IPS DF 19.7 (cell line): ENCODE results near the gene MID1.

Experiments used
- DNase-seq: peaks from one replicate; pipeline ENCODE4 v3.0.0-alpha.2; 2013; ENCODE audit warnings: low read depth, low spot score

Gene MID1

DNA sequence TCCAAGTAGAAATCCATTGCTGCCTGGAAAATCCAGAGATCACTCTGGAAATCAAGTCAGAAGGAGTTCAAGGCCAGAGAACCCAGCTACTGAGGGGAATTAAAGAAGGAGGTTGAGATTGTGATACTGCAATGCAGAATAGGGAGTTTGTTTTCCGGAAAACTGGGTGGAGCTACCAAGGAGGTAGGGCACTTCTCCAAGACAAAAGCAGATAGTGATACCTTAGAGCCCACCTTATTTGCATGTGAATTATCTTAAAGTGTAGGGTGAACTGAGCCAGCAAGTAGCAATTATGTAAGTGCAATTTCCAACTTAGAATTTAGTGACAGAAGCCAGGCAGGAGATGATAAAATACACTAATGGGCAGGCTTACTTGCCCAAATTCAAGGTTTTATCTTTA lies 178.9 kb downstream of the MID1 start:
- DNase-seq = no peak

DNA sequence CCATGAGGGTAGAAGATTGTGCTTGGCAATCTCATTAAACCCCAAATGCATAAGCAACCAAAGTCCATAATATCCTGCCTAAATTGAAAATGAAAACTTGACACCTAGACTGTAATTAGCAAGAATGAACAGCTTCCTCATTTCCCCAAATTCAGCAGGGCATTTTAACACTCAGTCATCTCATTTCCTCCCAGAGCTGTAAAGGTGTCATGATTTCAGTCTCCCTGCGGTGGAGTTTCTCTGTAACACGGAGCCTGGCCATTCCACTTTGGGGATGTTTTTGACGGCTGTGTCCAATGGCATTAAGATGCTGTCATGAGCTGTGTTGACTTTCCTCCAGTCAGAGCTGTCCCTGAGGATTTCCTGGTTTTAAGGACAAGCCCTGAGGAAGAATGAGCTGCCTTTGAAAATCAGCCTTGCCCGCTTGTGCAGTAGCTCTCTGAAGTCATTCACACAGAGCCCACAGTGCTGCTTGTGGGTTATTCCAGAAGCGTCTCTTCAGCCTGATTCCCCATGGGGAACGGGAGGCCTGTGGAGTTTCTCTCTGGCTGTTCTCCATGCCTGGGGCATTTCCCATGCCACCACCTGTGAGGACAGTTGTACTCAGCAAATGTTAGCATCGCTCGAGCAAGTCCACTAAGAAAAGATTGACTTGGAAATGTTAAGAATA lies 187.0 kb downstream of the MID1 start:
- no peak for DNase-seq

DNA sequence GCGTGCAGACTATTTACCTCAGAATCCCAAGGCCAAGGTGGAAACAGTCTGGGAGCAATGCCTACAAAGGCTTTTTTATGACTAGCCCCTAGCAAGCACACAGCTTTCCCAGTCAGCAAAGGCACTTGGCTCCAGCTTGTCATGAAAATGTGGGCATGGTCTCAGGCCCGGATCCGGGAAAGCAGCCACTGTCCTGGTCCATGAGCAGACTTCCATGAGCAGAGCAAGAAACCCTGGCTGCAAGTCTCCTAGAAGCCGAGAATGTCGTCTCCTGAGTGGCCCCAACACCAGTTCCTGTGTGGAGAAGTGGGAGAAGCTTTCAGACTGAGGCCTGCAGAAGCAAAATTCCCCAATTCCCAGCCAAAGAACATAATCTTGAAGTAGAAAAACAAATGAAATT lies 190.5 kb downstream of the MID1 start:
- no peak for DNase-seq

DNA sequence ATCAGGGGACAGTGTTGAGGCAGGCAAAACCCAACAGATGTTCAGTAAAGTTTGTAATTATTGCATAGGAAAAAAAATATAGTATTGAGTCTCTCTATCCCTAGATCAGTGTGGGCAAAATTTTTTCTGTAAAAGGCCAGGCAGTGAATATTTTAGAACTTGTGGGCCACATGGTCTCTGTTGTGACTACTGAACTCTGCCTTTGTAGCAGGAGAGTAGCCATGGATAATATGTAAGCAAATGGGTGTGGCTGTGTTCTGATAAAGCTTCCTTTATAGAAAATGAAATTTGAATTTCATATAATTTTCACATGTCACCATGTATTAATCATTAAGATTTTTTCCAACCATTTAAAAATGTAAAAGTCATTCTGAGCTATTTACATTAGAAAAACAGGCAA lies 193.1 kb downstream of the MID1 start:
- DNase-seq = no peak

DNA sequence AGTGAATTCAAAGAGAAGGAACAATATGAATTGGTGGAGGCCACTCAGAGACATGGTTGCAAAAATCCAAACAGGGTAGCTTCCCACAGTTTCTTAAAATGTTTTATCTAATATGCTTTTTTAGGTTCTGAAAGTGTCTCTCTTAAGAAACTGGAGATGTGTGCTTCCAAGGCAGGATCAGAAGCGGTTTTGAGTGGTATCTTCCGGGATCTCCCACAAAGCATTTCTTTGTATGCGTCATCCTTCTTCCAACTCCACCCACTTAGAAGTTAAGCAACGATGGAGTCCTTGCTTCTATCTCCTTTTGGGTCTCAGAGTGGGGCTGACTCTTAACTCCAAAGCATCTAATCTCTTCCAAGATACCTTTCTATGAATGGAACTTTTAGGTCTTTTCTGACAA lies 196.7 kb downstream of the MID1 start:
- DNase-seq = no peak

DNA sequence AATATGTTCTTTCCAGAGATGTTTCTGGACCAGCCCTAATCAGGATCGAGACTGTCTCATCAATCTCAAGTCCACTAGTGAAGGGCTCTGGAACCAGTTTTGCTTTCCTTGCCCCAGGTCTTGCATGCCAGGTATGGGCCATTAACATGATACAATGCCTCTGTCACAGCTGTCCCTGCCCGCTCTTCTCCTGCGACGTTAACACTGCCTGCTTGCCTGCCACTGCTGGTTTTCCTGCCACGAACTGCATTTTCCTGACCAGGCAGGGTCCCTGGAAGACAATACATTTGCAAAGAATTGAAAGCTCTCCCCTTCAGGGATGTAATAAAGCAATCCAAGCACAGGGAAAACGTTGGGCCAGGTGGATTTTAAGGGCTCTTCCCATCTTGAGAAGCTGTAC lies 200.3 kb downstream of the MID1 start:
- no peak for DNase-seq

DNA sequence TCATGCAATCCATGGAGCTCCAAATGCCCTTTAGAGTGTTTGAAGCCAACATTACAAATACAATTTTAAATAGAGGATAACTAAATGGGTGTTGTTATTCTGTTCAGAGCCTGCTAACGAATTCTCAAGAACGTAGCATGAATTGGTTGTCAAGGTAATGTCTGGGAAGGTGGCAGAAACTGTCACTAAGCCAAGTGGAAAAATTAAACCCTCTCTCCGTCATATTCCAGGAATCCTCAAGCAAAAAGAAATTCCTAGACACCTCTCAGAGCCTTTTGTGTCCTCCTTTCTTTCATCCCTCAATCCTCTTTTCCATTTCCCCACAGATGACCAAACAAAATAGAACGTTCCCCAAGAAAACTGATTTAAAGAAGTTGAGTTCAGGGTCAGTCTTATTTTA lies 204.0 kb downstream of the MID1 start:
- DNase-seq = no peak

DNA sequence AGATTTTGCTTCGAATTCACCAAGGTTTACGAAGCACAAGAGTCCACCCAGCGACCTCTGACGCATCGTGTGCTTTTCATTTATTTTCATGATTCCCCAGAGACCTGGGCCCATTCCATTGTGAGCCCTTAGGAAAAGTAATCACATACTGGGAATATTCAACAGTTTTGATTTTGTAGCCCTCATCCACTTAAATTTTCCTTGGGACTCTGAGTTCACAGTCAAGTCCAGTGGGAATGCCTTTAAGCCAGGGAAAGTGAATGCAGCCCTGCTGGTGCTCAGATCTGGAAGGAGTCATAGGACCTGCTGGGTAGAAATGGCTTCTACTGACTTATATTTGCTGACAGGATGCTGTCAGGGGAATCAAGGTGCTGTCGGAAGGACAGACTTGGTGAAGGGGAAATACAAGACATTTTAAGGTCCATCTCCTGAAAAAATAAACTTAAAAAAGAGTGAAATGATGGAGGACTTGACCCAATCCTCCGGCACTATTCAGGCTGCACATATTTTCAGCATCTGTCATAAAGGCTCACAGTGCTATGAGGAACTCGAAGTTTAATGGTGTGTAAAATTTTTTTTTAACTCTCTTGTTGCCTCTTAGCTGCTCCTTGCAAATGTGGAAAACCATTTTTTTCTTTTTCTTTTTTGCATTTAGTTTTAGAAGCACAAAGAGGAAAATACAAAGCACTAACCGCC lies 204.9 kb downstream of the MID1 start:
- no peak for DNase-seq

DNA sequence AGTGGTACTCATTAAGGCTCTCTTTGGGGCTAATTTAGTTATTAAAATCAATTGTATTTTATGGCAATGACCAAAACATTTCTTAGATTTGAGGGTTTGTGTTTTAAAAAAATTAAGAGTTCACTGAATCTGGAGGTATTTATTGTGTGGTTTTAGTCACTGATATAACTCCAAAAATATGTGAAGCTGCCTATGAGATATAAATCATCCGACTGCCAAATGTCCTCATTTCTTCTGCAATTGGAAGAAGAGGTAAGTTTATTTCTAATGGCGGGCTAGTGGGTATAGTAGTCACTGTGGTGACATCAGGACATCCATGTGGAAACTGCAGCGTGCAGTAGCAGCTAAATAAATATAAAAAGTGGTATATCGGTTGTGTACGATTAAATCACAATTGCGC lies 205.5 kb downstream of the MID1 start:
- DNase-seq = no peak

DNA sequence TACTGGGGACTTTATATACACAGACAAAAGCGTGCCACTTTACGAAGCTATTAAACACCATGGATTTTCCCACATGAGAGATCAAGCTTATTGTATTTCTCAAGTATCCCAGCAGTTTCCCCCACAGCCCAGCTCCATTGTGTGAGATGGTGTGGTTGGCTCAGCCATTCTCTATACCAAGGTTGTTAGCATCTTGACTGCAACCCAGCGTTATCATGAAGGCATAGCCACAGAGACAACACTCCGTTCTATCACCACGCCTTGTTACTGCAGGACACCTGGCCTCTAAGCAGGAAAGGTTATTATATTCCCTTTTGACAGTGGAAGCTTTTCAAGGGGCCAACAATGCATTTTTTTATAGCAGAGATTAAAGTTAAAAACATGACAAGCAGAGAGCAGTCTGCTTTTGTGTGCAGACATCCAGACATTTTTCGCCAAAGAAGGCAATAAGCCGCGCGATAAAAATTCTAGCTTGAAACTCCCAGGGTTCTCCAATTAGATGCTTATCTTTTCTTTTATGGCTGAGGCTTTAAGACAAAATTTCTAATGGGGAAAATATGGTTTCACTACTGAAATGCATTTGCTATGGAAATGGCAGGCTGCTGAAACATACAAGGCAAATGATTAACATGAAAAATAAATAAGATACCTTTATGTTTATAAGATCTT lies 206.1 kb downstream of the MID1 start:
- DNase-seq = no peak

DNA sequence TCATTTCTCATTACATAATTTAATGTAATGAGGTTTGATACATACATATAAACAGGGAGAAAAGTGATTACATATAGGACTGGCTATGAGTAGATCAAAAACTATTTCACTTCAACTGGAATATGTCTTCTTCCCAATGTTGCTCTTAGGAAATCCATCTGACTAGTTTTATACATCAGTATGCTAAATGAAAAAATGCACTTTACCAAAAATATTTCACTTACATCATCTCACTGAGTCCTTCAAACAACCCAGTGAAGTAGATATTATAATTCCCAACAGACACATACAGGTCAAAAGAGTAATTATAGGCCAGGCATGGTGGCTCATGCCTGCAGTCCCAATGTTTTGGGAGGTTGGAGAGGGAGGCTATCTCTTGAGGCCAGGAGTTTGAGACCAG lies 215.9 kb downstream of the MID1 start:
- no peak for DNase-seq

DNA sequence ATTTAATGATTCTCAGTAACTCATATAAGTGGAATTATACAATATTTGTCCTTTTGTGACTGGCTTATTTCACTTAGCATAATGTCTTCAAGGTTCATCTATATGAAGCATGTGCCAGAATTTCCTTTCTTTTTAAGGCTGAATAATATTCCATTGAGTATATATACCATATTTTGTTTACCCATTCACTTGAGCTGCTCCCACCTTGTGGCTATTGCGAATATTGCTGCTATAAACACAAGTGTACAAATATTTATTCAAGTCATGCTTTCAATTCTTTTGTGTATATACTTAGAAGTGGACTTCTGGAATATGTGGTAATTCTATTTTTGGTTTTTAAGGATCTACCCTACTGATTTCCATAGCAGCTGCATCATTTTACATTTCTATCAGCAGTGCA lies 219.1 kb downstream of the MID1 start:
- no peak for DNase-seq

DNA sequence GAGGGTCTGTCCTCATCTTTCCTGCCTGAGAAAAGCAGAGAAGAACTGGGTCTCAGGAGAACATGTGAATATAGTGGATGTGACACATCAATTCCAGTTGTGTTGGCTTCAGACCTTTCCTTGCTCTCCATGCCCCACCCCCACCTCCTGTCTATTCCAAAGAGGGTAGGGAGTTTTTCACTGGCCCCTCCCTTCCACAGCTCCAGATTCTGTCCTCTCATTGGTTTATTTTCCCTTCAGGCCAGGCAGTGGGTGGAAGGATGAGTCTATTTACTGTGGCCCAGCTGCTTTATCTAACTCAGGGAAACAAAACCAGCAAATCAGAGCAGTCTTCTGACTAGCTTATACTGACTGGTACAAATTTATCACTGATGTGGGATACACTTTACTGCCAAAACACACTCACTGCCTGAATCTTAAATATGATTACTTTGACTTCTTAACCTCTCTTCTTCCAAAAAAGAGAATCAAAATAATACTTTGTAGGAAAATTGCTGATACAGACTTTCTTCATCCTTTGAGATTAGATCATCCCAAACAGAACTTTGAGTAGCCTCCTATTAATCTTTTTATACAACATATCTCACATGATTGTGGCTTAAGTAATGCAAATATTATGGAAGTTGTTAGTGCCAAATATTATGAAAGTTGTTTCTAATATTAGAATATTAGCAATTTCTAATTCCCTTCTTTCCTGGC lies 221.2 kb downstream of the MID1 start:
- DNase-seq = no peak

DNA sequence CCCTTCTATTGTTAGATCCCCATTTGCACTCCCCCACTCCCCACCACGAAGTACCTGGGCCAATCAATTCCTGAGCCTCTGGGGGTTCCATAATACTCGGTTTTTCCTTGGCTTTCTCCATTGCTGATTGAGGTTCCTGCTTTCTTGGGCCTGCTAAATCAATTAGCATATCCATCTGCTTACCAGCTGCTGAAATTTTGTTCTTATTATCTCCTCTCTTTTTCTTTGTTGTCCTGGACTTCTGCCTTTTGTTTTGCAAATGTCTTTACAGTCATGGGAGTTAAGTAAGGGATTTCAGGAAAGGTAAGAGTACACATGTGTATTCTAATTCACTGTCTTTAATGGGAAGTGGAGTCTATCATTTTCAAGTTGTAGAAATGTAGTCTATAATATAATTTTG lies 222.2 kb downstream of the MID1 start:
- no peak for DNase-seq

DNA sequence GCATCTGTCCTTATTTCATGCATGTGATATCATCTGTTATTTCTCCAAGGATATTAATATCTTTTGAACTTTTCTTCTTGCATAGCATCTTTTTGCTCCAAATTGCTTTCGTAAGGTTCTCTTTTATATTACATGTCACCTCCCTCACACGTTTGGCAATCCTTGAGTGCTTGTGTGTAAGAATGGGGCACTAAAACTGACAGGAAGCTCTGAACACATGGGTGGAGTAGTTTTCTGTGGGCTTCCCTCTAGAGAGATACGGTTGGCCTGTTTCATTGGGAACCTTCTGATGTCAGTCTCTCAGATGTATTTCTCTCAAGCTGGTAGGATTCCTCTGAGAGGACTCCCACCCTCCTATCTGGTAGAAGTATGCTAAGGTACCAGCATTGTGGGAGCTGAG lies 223.0 kb downstream of the MID1 start:
- DNase-seq = no peak

DNA sequence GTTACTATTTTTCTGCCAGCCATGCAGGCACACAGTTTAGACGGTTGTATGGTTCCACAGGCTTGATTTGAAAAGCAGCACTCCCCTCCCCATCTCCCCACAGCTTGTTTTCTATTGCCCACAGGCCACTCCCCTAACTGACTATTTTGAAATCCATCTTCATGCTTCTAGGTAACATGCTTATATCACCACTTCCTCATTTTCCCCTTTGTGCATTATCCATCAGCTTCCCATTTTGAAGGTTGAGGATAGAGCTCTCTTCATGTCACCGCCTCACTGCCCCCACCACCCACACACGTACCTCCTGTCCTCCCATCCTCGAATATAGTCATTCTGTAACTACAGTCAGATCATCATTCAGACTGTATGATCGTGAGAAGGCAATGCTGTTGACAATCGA lies 224.7 kb downstream of the MID1 start:
- DNase-seq = no peak
